Upper lobe of left lung (tissue), 6 donors: ENCODE data around the gene OFD1. TPM values are rescaled to one million over a fixed set of nuclear protein-coding genes. Genes with fewer than 3 reads are reported as not detected.

Source experiments
- ATAC-seq, 2 donors: fragments of 200-7000 bp; cut with Tn5 transposase; one replicate each; pipeline ENCODE4 v1.9.1; 2022; ENCODE audit warnings: mild to moderate bottlenecking in 2 of 2, moderate library complexity in 2 of 2; ENCODE audit not compliant: low FRiP score in 2 of 2
- DNase-seq, 2 donors: peaks; one replicate each; pipeline ENCODE4 v3.0.0-alpha.2; 2019 to 2020
- H3K27ac ChIP-seq, 4 donors: fragments of 200-600 bp; sonication (generic); one replicate each; pipeline ENCODE4 v1.5.1; 2016 to 2019
- H3K27me3 ChIP-seq, 4 donors: fragments of 200-600 bp; sonication (generic); one replicate each; pipeline ENCODE4 v1.5.1; 2017 to 2019
- H3K36me3 ChIP-seq, 4 donors: fragments of 200-600 bp; sonication (generic); one replicate each; pipeline ENCODE4 v1.5.1; 2016 to 2019
- H3K4me1 ChIP-seq, 4 donors: fragments of 200-600 bp; sonication (generic); one replicate each; pipeline ENCODE4 v1.5.1; 2018 to 2019
- H3K4me3 ChIP-seq, 4 donors: fragments of 200-600 bp; sonication (generic); one replicate each; pipeline ENCODE4 v1.5.1; 2017 to 2019; ENCODE audit warnings: mild to moderate bottlenecking in 2 of 4, moderate library complexity in 1 of 4
- H3K9me3 ChIP-seq, 4 donors: fragments of 200-600 bp; sonication (generic); one replicate each; pipeline ENCODE4 v1.5.1; 2018 to 2019
- EP300 ChIP-seq, 4 donors: sonication (generic); formaldehyde crosslinking; IDR thresholded peaks; one replicate each; pipeline ENCODE4 v1.5.1; 2017; ENCODE audit warnings: antibody characterized with exemption in 4 of 4, control low read depth in 2 of 4
- POLR2A ChIP-seq, 4 donors: fragments of 450-650 bp; IDR thresholded peaks; one replicate each; pipeline ENCODE4 v1.5.1; 2016 to 2017; ENCODE audit warnings: antibody characterized with exemption in 4 of 4, mild to moderate bottlenecking in 2 of 4
- POLR2AphosphoS5 ChIP-seq, 2 donors: sonication (generic); formaldehyde crosslinking; IDR thresholded peaks; one replicate each; pipeline ENCODE4 v1.5.1; 2017; ENCODE audit warnings: antibody characterized with exemption in 2 of 2
- WGBS, 2 donors: methylation state at CpG; one replicate each; pipeline ENCODE4 v1.1.5; 2017 to 2018; 5-methylcytosine and 5-hydroxymethylcytosine counted together
- total RNA-seq, 6 donors: library from RNA; depleted of rRNA in 4 of 6; stranded (reverse); fragments of >200 nt in 4 of 6; gene quantifications; one replicate each; pipeline versions ENCODE4 v1.1.0 to v1.2.1, GENCODE V29; 2016 to 2021
- TF ChIP-seq, protein P1 (sequence below), 6 experiments: fragments of 450-650 bp in 4 of 6; fragments of 200-600 bp in 2 of 6; sonication (generic) in 2 of 6; IDR thresholded peaks; one replicate each; pipeline ENCODE4 v1.5.1; 2016 to 2019; ENCODE audit warnings: antibody characterized with exemption in 6 of 6
- donor health status: DM: no; HTN: no; CAD: no; lungs with moderate emphysema.
- donor health status: DM: no; HTN: yes; CAD: no; lungs with severe emphysema.

OFD1 gene
- total RNA-seq, 6 donors from 2014 or later: 19.2 to 98.5 (median 37.0) TPM

DNA sequence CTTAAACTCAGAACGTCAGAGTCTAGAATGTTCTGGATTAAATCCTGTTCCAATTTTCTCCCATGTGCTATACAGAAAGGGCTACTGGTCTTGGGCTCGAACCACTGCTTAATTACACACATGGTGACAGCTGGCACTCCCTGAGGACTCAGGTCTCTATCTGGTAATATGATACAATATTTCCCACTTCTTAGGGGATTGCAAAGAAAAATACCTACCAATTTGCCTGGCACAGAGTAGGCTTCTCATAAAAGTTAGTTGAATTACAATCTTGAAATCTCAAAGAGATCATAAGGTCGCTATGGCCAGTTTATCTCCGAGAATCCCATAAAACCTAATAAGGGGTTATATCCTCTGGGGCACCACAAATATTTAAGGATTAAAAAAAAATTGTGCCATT lies 73.7 kb downstream of the OFD1 start:
- Histone ChIP-seq H3K4me1 (no peaks in the 10 kb centered on the region), H3K27me3 (no peaks in the 10 kb centered on the region), H3K27ac (no peak overlapping the region), H3K9me3 (no peaks in the 10 kb centered on the region), H3K4me3 (no peak overlapping the region), H3K36me3 (no peaks in the 10 kb centered on the region)
- WGBS, 2 donors: 71 to 76% methylated on average over 4 of the region's 4 CpGs
- no peak for TF ChIP-seq POLR2AphosphoS5 (IDR thresholded peaks at IDR 0.05)
- no peak for TF ChIP-seq POLR2A (IDR thresholded peaks at IDR 0.05)
- TF ChIP-seq, protein P1, sequence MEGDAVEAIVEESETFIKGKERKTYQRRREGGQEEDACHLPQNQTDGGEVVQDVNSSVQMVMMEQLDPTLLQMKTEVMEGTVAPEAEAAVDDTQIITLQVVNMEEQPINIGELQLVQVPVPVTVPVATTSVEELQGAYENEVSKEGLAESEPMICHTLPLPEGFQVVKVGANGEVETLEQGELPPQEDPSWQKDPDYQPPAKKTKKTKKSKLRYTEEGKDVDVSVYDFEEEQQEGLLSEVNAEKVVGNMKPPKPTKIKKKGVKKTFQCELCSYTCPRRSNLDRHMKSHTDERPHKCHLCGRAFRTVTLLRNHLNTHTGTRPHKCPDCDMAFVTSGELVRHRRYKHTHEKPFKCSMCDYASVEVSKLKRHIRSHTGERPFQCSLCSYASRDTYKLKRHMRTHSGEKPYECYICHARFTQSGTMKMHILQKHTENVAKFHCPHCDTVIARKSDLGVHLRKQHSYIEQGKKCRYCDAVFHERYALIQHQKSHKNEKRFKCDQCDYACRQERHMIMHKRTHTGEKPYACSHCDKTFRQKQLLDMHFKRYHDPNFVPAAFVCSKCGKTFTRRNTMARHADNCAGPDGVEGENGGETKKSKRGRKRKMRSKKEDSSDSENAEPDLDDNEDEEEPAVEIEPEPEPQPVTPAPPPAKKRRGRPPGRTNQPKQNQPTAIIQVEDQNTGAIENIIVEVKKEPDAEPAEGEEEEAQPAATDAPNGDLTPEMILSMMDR (IDR thresholded peaks at IDR 0.05): no peak
- no peak for TF ChIP-seq EP300 (IDR thresholded peaks at IDR 0.05)
- no peak for DNase-seq
- ATAC-seq: no peak

DNA sequence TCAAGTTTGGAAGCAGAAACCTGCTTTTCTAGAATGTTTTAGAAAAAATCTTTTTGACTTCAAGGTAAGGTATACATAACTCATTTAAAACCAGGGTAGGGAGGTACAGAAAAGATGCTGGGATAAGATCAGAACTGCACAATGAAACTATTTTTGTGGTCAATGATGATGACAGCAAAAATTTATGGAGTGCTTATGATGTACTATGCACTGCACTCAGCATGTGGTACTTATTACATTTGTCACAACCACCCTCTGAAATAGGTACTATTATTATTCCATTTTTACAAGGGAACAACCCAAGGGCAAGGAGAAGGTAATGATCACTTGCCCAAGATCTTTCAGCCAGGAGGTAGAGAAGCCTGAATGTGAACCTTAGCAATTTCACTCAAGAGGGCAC lies 74.3 kb downstream of the OFD1 start:
- TF ChIP-seq POLR2A (IDR thresholded peaks at IDR 0.05): no peak
- no peak for TF ChIP-seq EP300 (IDR thresholded peaks at IDR 0.05)
- TF ChIP-seq, protein P1 (IDR thresholded peaks at IDR 0.05): no peak
- no peak for TF ChIP-seq POLR2AphosphoS5 (IDR thresholded peaks at IDR 0.05)
- Histone ChIP-seq H3K9me3 (no peaks in the 10 kb centered on the region), H3K27me3 (no peaks in the 10 kb centered on the region), H3K4me3 (no peak overlapping the region), H3K27ac (no peak overlapping the region), H3K36me3 (no peaks in the 10 kb centered on the region), H3K4me1 (no peaks in the 10 kb centered on the region)
- ATAC-seq: no peak
- DNase-seq: no peak

DNA sequence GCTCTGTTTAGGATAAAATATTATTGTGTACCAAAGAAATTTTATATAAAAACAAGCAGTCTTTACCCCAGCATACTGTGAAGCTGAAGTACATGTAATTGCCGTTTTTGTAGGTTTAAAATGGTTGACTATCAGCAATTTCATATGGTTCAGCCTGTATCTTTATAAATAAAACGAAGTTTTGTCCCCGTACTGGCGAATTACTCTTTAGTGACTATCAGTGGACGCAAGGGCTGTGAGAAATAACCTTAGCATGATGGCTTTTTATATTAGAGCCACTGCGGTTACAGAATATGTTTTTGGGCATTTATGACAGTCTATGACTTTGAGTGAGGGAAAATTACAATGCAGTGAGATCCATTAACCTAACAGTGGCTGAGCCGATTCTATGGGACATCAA lies 81.1 kb downstream of the OFD1 start:
- Histone ChIP-seq H3K36me3 (no peaks in the 10 kb centered on the region), H3K4me1 (no peaks in the 10 kb centered on the region), H3K27me3 (no peaks in the 10 kb centered on the region), H3K9me3 (no peaks in the 10 kb centered on the region), H3K27ac (no peak overlapping the region), H3K4me3 (no peak overlapping the region)
- 85 to 94% methylated on average over 7 of the region's 7 CpGs for WGBS, 2 donors
- DNase-seq (no peak), ATAC-seq (no peak)
- TF ChIP-seq POLR2AphosphoS5 (IDR thresholded peaks at IDR 0.05) (no peak), POLR2A (IDR thresholded peaks at IDR 0.05) (no peak), EP300 (IDR thresholded peaks at IDR 0.05) (no peak)
- TF ChIP-seq, protein P1 (IDR thresholded peaks at IDR 0.05): no peak

DNA sequence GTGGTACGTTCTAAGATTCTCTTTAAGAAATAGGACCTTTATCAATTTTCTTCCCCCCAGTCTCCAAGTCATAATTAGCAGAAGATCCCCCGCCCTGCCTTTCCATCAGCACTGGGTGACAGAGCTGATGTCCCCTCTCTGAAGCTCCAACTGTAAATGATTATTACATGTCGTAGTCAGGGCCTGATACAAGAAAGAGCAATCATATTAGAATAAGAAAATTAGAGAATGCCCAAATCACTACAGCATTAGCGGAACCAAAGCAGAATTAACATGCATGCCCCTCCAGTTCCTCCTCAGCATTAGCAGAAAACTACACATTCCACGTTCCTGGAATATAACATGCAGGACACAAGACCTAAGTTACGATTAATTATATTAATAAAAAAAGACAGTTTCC lies 81.6 kb downstream of the OFD1 start:
- Histone ChIP-seq H3K27ac (no peak overlapping the region), H3K36me3 (no peaks in the 10 kb centered on the region), H3K27me3 (no peaks in the 10 kb centered on the region), H3K4me1 (no peaks in the 10 kb centered on the region), H3K4me3 (no peak overlapping the region), H3K9me3 (no peaks in the 10 kb centered on the region)
- TF ChIP-seq, protein P1 (IDR thresholded peaks at IDR 0.05): no peak
- TF ChIP-seq POLR2AphosphoS5 (IDR thresholded peaks at IDR 0.05) (no peak), POLR2A (IDR thresholded peaks at IDR 0.05) (no peak), EP300 (IDR thresholded peaks at IDR 0.05) (no peak)
- DNase-seq (no peak), ATAC-seq (no peak)
- 80 to 94% methylated on average over 6 of the region's 6 CpGs for WGBS, 2 donors
